H7 (cell line): Measurements from ENCODE around the gene CFLAR. TPM values are rescaled to one million over a fixed set of nuclear protein-coding genes. Genes with fewer than 3 reads are reported as not detected.

ENCODE experiments used
- DNase-seq: peaks from one replicate; pipeline ENCODE4 v3.0.0; 2012
- H3K27me3 ChIP-seq: 2 replicates; pipeline ENCODE4 v1.6.0; 2011; ENCODE audit warnings: mild to moderate bottlenecking, low read length; ENCODE audit not compliant: control insufficient read depth, insufficient read depth
- H3K36me3 ChIP-seq: replicated peaks from 2 replicates; pipeline ENCODE4 v1.5.1; 2011; ENCODE audit warnings: low read length; ENCODE audit not compliant: control insufficient read depth, insufficient read depth
- H3K4me3 ChIP-seq: 2 replicates; pipeline ENCODE4 v1.5.1; 2011; ENCODE audit warnings: low read depth, mild to moderate bottlenecking, control low read depth, low read length, moderate library complexity; ENCODE audit not compliant: insufficient read depth
- total RNA-seq: library from RNA; depleted of rRNA; stranded (reverse); fragments of >200 nt; shearing (Covaris generic); gene quantifications from 2 replicates; pipeline ENCODE4 v1.2.3, GENCODE V29; 2014

The CFLAR gene
- total RNA-seq, 1 experiment from 2014 or later = 18.3 TPM

GRCh38 chr2:201196803-201197202, 80.8 kb downstream of the CFLAR start:
- H3K27me3 ChIP-seq = no peaks in the 10 kb centered on the region
- no peak overlapping the region for H3K4me3 ChIP-seq
- no peaks in the 10 kb centered on the region for H3K36me3 ChIP-seq
- no peak for DNase-seq

- H3K27me3 ChIP-seq = no peaks in the 10 kb centered on the region
- no peak for DNase-seq
- no peak overlapping the region for H3K4me3 ChIP-seq
- no peaks in the 10 kb centered on the region for H3K36me3 ChIP-seq
Observed at GRCh38 chr2:201197781-201198180, 81.8 kb downstream of the CFLAR start.

GRCh38 chr2:201199847-201200246, 83.9 kb downstream of the CFLAR start:
- no peak overlapping the region for H3K4me3 ChIP-seq
- no peaks in the 10 kb centered on the region for H3K27me3 ChIP-seq
- DNase-seq = no peak
- no peaks in the 10 kb centered on the region for H3K36me3 ChIP-seq

- no peak for DNase-seq
- H3K27me3 ChIP-seq = no peaks in the 10 kb centered on the region
- no peaks in the 10 kb centered on the region for H3K36me3 ChIP-seq
- H3K4me3 ChIP-seq = no peak overlapping the region
Observed at GRCh38 chr2:201200345-201200744, 84.4 kb downstream of the CFLAR start.

- no peaks in the 10 kb centered on the region for H3K36me3 ChIP-seq
- H3K27me3 ChIP-seq = no peaks in the 10 kb centered on the region
- no peak overlapping the region for H3K4me3 ChIP-seq
- DNase-seq = no peak
Observed at GRCh38 chr2:201201371-201201770, 85.4 kb downstream of the CFLAR start.

GRCh38 chr2:201203916-201204654, 88.1 kb downstream of the CFLAR start:
- Histone ChIP-seq H3K27me3 (no peaks in the 10 kb centered on the region), H3K4me3 (no peak overlapping the region), H3K36me3 (no peaks in the 10 kb centered on the region)
- no peak for DNase-seq

GRCh38 chr2:201204655-201205514, 88.9 kb downstream of the CFLAR start:
- no peak overlapping the region for H3K4me3 ChIP-seq
- H3K27me3 ChIP-seq = no peaks in the 10 kb centered on the region
- no peak for DNase-seq
- H3K36me3 ChIP-seq = no peaks in the 10 kb centered on the region

- DNase-seq = no peak
- H3K27me3 ChIP-seq = no peaks in the 10 kb centered on the region
- no peak overlapping the region for H3K4me3 ChIP-seq
- H3K36me3 ChIP-seq = no peaks in the 10 kb centered on the region
Observed at GRCh38 chr2:201205515-201205849, 89.5 kb downstream of the CFLAR start.

GRCh38 chr2:201208563-201209252, 92.7 kb downstream of the CFLAR start:
- H3K36me3 ChIP-seq = no peaks in the 10 kb centered on the region
- DNase-seq = no peak
- H3K4me3 ChIP-seq = no peak overlapping the region
- no peaks in the 10 kb centered on the region for H3K27me3 ChIP-seq

GRCh38 chr2:201215963-201216362, 100.0 kb downstream of the CFLAR start:
- no peaks in the 10 kb centered on the region for H3K27me3 ChIP-seq
- no peak for DNase-seq
- no peaks in the 10 kb centered on the region; the same call in 1 of the 2 replicates for H3K36me3 ChIP-seq
- no peak overlapping the region for H3K4me3 ChIP-seq

GRCh38 chr2:201216918-201217317, 101.0 kb downstream of the CFLAR start:
- Histone ChIP-seq H3K27me3 (no peaks in the 10 kb centered on the region), H3K36me3 (no peaks in the 10 kb centered on the region; the same call in 1 of the 2 replicates), H3K4me3 (no peak overlapping the region)
- DNase-seq = no peak

- Histone ChIP-seq H3K4me3 (no peak overlapping the region), H3K36me3 (no peaks in the 10 kb centered on the region; the same call in 1 of the 2 replicates), H3K27me3 (no peaks in the 10 kb centered on the region)
- DNase-seq = no peak
Observed at GRCh38 chr2:201218780-201219179, 102.8 kb downstream of the CFLAR start.

- Histone ChIP-seq H3K36me3 (no peaks in the 10 kb centered on the region; the same call in 1 of the 2 replicates), H3K4me3 (no peak overlapping the region), H3K27me3 (no peaks in the 10 kb centered on the region)
- DNase-seq = no peak
Observed at GRCh38 chr2:201219328-201220096, 103.5 kb downstream of the CFLAR start.

GRCh38 chr2:201220102-201220570, 104.2 kb downstream of the CFLAR start:
- Histone ChIP-seq H3K36me3 (no peaks in the 10 kb centered on the region; the same call in 1 of the 2 replicates), H3K4me3 (no peak overlapping the region)
- DNase-seq = peak; percentile 29

More at GRCh38 chr2:201220102-201220570, 104.2 kb downstream of the CFLAR start:
- H3K27me3 ChIP-seq = no peaks in the 10 kb centered on the region
